Measurements from ENCODE around the gene TGFBR3.

- TF ChIP-seq POLR2AphosphoS5 (IDR thresholded peaks at IDR 0.05; ENCODE audit: low read depth, low read length) (no peak), POLR2A (IDR thresholded peaks at IDR 0.05; ENCODE audit: low read depth, low read length) (no peak), TAF1 (IDR thresholded peaks at IDR 0.05; ENCODE audit: borderline replicate concordance, low read depth, low read length) (no peak)
Observed at GRCh38 chr1:91843843-91844242, 42.1 kb downstream of the TGFBR3 start.
